Uterus (tissue), 2 donors: ENCODE results near the gene KCNA1.

ENCODE experiments used
- POLR2A ChIP-seq, 2 donors: fragments of 450-650 bp; IDR thresholded peaks; one replicate each; pipeline ENCODE4 v1.6.1; 2016; ENCODE audit warnings: antibody characterized with exemption in 2 of 2, mild to moderate bottlenecking in 1 of 2, moderate library complexity in 1 of 2
- TF ChIP-seq, protein P1 (sequence below), 4 experiments: fragments of 200-600 bp in 2 of 4; fragments of 450-650 bp in 2 of 4; sonication (generic) in 2 of 4; IDR thresholded peaks; one replicate each; pipeline ENCODE4 v1.5.1; 2016 to 2019; ENCODE audit warnings: antibody characterized with exemption in 4 of 4, mild to moderate bottlenecking in 2 of 4, moderate library complexity in 1 of 4

DNA sequence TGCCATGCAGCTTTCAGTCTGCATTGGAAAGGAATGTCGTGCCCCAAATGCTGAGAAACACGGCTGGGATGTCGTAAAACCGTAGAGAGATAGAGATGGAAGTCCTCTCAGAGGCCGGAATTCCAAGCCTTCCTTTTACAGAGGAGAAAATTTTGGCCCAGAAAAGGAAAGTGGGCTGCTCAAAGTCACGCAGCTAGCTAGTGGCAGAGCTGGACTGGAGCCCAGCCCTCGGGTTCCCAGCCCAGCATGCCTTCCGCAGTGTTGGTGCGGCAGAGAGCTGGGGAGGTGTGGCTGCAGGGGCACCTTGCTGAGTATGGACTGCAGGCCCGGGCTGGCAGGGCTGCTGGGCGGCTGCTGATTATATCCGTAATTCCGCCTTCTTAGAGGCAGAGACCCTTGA lies 50.3 kb downstream of the KCNA1 start:
- TF ChIP-seq, protein P1, sequence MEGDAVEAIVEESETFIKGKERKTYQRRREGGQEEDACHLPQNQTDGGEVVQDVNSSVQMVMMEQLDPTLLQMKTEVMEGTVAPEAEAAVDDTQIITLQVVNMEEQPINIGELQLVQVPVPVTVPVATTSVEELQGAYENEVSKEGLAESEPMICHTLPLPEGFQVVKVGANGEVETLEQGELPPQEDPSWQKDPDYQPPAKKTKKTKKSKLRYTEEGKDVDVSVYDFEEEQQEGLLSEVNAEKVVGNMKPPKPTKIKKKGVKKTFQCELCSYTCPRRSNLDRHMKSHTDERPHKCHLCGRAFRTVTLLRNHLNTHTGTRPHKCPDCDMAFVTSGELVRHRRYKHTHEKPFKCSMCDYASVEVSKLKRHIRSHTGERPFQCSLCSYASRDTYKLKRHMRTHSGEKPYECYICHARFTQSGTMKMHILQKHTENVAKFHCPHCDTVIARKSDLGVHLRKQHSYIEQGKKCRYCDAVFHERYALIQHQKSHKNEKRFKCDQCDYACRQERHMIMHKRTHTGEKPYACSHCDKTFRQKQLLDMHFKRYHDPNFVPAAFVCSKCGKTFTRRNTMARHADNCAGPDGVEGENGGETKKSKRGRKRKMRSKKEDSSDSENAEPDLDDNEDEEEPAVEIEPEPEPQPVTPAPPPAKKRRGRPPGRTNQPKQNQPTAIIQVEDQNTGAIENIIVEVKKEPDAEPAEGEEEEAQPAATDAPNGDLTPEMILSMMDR (IDR thresholded peaks at IDR 0.05) = no peak
- TF ChIP-seq POLR2A (IDR thresholded peaks at IDR 0.05) = no peak
